Keratinocyte (primary cell): ENCODE data around the gene ALX4. TPM values are rescaled to one million over a fixed set of nuclear protein-coding genes. Genes with fewer than 3 reads are reported as not detected.

Source experiments
- DNase-seq: peaks from one replicate; pipeline ENCODE4 v3.0.0-alpha.2; 2011; ENCODE audit warnings: low read depth, missing footprints, low spot score
- FAIRE-seq: peaks from 2 replicates; lab custom pipeline; 2011; peaks lifted over from hg19 to GRCh38; lab: Jason Lieb, UNC
- H2AFZ ChIP-seq: 2 replicates; pipeline ENCODE4 v1.6.0; 2012; ENCODE audit warnings: low read length, control low read depth, inconsistent platforms; ENCODE audit not compliant: control insufficient read depth
- H3K27ac ChIP-seq: 2 replicates; pipeline ENCODE4 v1.5.1; 2011; ENCODE audit warnings: low read length; ENCODE audit not compliant: control insufficient read depth, insufficient read depth
- H3K27me3 ChIP-seq: 3 replicates; pipeline ENCODE4 v1.6.0; 2011; ENCODE audit warnings: low read length; ENCODE audit not compliant: control insufficient read depth, insufficient read depth; ENCODE audit errors: extremely low read depth
- H3K36me3 ChIP-seq, 2 experiments: 2 replicates in 1 of 2; 3 replicates in 1 of 2; pipeline ENCODE4 v1.5.1; 2011; ENCODE audit warnings: low read length in 2 of 2, mild to moderate bottlenecking in 1 of 2; ENCODE audit not compliant: control insufficient read depth in 2 of 2, insufficient read depth in 2 of 2; ENCODE audit errors: extremely low read depth in 1 of 2
- H3K4me1 ChIP-seq: 3 replicates; pipeline ENCODE4 v1.5.1; 2011; ENCODE audit warnings: low read length; ENCODE audit not compliant: control insufficient read depth, insufficient read depth; ENCODE audit errors: extremely low read depth
- H3K4me2 ChIP-seq: 3 replicates; pipeline ENCODE4 v1.6.0; 2011; ENCODE audit warnings: low read depth, low read length; ENCODE audit not compliant: control insufficient read depth, insufficient read depth; ENCODE audit errors: extremely low read depth
- H3K4me3 ChIP-seq, 3 experiments: fragments of 200-600 bp in 1 of 3; sonication (generic) in 1 of 3; 2 replicates in 2 of 3; 3 replicates in 1 of 3; pipeline ENCODE4 v1.5.1; 2011 to 2016; ENCODE audit warnings: low read length in 3 of 3, mild to moderate bottlenecking in 3 of 3, control low read depth in 2 of 3, inconsistent platforms in 1 of 3, low read depth in 1 of 3, mixed read lengths in 1 of 3, mixed run types in 1 of 3, moderate library complexity in 1 of 3; ENCODE audit not compliant: control insufficient read depth in 2 of 3, insufficient read depth in 2 of 3; ENCODE audit errors: extremely low read depth in 1 of 3
- H3K79me2 ChIP-seq: 2 replicates; pipeline ENCODE4 v1.6.0; 2012; ENCODE audit warnings: low read length; ENCODE audit not compliant: control insufficient read depth, insufficient read depth
- H3K9ac ChIP-seq: 3 replicates; pipeline ENCODE4 v1.6.0; 2011; ENCODE audit warnings: low read length; ENCODE audit not compliant: control insufficient read depth, insufficient read depth; ENCODE audit errors: extremely low read depth
- H3K9me1 ChIP-seq: 3 replicates; pipeline ENCODE4 v1.6.0; 2011; ENCODE audit warnings: low read length; ENCODE audit not compliant: control insufficient read depth, insufficient read depth; ENCODE audit errors: extremely low read depth
- H3K9me3 ChIP-seq: 2 replicates; pipeline ENCODE4 v1.5.1; 2012; ENCODE audit warnings: low read depth, low read length; ENCODE audit not compliant: control insufficient read depth
- H4K20me1 ChIP-seq: 3 replicates; pipeline ENCODE4 v1.6.0; 2011; ENCODE audit warnings: low read length; ENCODE audit not compliant: control insufficient read depth, insufficient read depth; ENCODE audit errors: extremely low read depth
- CTCF ChIP-seq, 3 experiments: IDR thresholded peaks in 1 of 3; conservative IDR thresholded peaks in 1 of 3; optimal IDR thresholded peaks in 1 of 3; 2 replicates in 2 of 3; 3 replicates in 1 of 3; pipeline versions ENCODE3 to v1.5.1; 2011; ENCODE audit warnings: low read length in 3 of 3, mild to moderate bottlenecking in 3 of 3, moderate library complexity in 2 of 3, control low read depth in 1 of 3, inconsistent platforms in 1 of 3; ENCODE audit not compliant: insufficient read depth in 2 of 3; ENCODE audit errors: extremely low read depth in 1 of 3
- EZH2 ChIP-seq: IDR thresholded peaks from one replicate; pipeline ENCODE4 v1.6.1; 2012; ENCODE audit warnings: inconsistent platforms, mild to moderate bottlenecking, low read length, moderate library complexity
- dilution Hi-C: fragments of 300-500 bp; cut with MboI; formaldehyde crosslinking; loops from one replicate; pipeline ENCODE4 v1.7.0; 2020; ENCODE audit warnings: low sequenced_read_pairs; ENCODE audit not compliant: extremely low pct_ligation_motif_present
- polyA plus RNA-seq, 5 experiments: library from polyadenylated mRNA; depleted of rRNA in 3 of 5; stranded (reverse) in 3 of 5; stranded (forward) in 1 of 5; unstranded in 1 of 5; fragments of >200 nt; gene quantifications; 1 replicate in 1 of 5; 2 replicates in 3 of 5; 3 replicates in 1 of 5; pipeline versions ENCODE4 v1.2.1 to v1.2.3, GENCODE V29; 2011 to 2012; ENCODE audit warnings: missing spikeins in 2 of 5, low read depth in 1 of 5, low replicate concordance in 1 of 5

The ALX4 gene
- polyA plus RNA-seq, 1 donor (not counting 4 experiments of a cell fraction or from before 2014, with no cell fraction given): not detected

- H2AFZ ChIP-seq: no peak overlapping the region
- TF ChIP-seq CTCF (optimal IDR thresholded peaks at IDR 0.05 in 1 of 3, IDR thresholded peaks at IDR 0.05 in 1 of 3, conservative IDR thresholded peaks at IDR 0.05 in 1 of 3; ENCODE audit: extremely low read depth in 1 of 3, insufficient read depth in 2 of 3, low read length in 3 of 3) (no peak), EZH2 (peak; percentile 22)
- H3K4me3 ChIP-seq: no peak overlapping the region
- no peaks in the 10 kb centered on the region for H3K36me3 ChIP-seq
- no peaks in the 10 kb centered on the region for H3K9me3 ChIP-seq
- dilution Hi-C loops: no loop called here
- no peaks in the 10 kb centered on the region for H4K20me1 ChIP-seq
- H3K4me1 ChIP-seq: peaks cover 22% of the 10 kb centered on the region
- peak; percentile 51 for FAIRE-seq
- H3K27me3 ChIP-seq: peaks cover 96% of the 10 kb centered on the region
- H3K9me1 ChIP-seq: no peaks in the 10 kb centered on the region
- no peak overlapping the region for H3K4me2 ChIP-seq
- no peak overlapping the region for H3K9ac ChIP-seq
- no peaks in the 10 kb centered on the region for H3K79me2 ChIP-seq
- no peak for DNase-seq
- H3K27ac ChIP-seq: no peak overlapping the region
Observed at GRCh38 chr11:44313761-44314489, 4.0 kb upstream of the ALX4 start.

- dilution Hi-C loops: no loop called here
Observed at GRCh38 chr11:44312876-44313275, 2.9 kb upstream of the ALX4 start.

More at GRCh38 chr11:44312876-44313275, 2.9 kb upstream of the ALX4 start:
- Histone ChIP-seq H4K20me1 (no peaks in the 10 kb centered on the region), H3K4me3 (no peak overlapping the region), H3K9me1 (no peaks in the 10 kb centered on the region), H3K4me1 (peaks cover 22% of the 10 kb centered on the region), H3K27ac (no peak overlapping the region), H3K9ac (no peak overlapping the region), H3K79me2 (no peaks in the 10 kb centered on the region), H3K36me3 (no peaks in the 10 kb centered on the region), H2AFZ (no peak overlapping the region), H3K9me3 (no peaks in the 10 kb centered on the region), H3K4me2 (no peak overlapping the region), H3K27me3 (peaks cover 96% of the 10 kb centered on the region)
- TF ChIP-seq EZH2 (no peak), CTCF (optimal IDR thresholded peaks at IDR 0.05 in 1 of 3, IDR thresholded peaks at IDR 0.05 in 1 of 3, conservative IDR thresholded peaks at IDR 0.05 in 1 of 3; ENCODE audit: extremely low read depth in 1 of 3, insufficient read depth in 2 of 3, low read length in 3 of 3) (no peak)
- no peak for DNase-seq
- no peak for FAIRE-seq
